ENCODE measurements around the gene PSENEN. TPM values are rescaled to one million over a fixed set of nuclear protein-coding genes. Genes with fewer than 3 reads are reported as not detected.

PSENEN gene
- total RNA-seq, 1 experiment from 2014 or later: 69.7 TPM

DNA sequence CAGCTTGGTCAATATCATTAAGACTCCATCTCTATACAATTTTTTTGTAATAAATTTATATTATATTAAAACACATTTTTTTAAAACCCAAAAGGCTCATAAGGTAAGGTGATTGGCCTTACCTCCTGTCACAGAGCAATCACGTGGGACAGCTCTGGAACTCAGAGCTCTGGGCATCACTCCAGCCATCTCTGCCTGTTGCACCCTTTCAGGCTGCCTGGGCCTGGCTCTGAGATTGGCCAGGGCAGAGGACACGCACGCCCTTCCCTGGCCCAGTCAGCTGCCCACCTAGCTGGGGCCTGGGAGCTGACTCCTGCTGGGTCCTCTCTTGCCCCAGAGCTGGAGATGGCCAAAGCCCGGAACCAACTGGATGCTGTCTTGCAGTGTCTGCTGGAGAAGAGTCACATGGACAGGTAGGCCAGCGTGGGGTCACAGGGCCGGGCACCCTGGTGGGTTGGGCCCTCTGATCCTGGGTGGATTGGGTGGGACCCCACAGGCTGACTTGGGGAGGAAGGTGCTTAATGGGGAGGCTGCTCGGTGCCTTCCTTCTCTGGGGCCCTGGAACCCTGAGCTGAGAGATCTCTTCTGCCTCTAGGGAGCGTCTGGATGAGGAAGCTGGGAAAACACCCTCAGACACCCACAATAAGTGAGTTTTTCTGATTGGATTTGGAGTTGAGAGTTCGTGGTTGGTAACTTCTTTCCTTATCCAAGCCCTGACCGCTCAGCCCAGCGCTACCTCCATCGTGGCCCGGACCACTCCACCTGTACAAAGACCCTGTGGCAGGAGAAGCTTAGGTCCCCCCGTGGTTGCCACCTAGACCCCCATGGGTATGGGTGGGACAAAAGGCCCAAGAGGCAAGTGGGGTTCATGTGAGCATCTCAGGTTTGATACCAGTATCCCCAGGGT, 6.6 kb downstream of the PSENEN start:
- no peak overlapping the region for H3K4ac ChIP-seq (ENCODE audit: low read depth, low read length)
- no peaks in the 10 kb centered on the region for H3K4me1 ChIP-seq (ENCODE audit: insufficient read depth, low read length)
- H3K9me3 ChIP-seq (ENCODE audit: control insufficient read depth, low read depth, low read length): no peaks in the 10 kb centered on the region
- no peak overlapping the region for H3K56ac ChIP-seq (ENCODE audit: insufficient read length, low read depth, low read length)
- H3K27ac ChIP-seq (ENCODE audit: insufficient read length, low read depth, low read length): no peak overlapping the region
- no peak overlapping the region for H3K23ac ChIP-seq (ENCODE audit: insufficient read length, low read depth, low read length)
- H2BK120ac ChIP-seq (ENCODE audit: low read depth, low read length, poor library complexity, severe bottlenecking): no peak overlapping the region
- no peak overlapping the region for H2AK5ac ChIP-seq (ENCODE audit: insufficient read length, low read length)
- no peak overlapping the region for H3K14ac ChIP-seq (ENCODE audit: insufficient read depth, low read length)
- no CpG with 5 or more reads among the region's 14 CpGs for WGBS (ENCODE audit: extremely low coverage, insufficient read length, low lambda C conversion rate)
- H3K4me2 ChIP-seq (ENCODE audit: insufficient read depth, insufficient read length, low read length): no peak overlapping the region
- no peak overlapping the region for H4K8ac ChIP-seq (replicated peaks; ENCODE audit: insufficient read length, low read depth, low read length)
- H3K18ac ChIP-seq (ENCODE audit: insufficient read length, low read depth, low read length): no peak overlapping the region
- H2BK15ac ChIP-seq (ENCODE audit: low read depth, low read length): no peak overlapping the region
- H2BK20ac ChIP-seq (ENCODE audit: low read depth, low read length, poor library complexity, severe bottlenecking): no peak overlapping the region
- peaks cover 13% of the 10 kb centered on the region for H3K23me2 ChIP-seq (ENCODE audit: insufficient read length, low read depth, low read length, poor library complexity, severe bottlenecking)
- H3K79me2 ChIP-seq (ENCODE audit: insufficient read depth, low read length): no peaks in the 10 kb centered on the region
- H3T11ph ChIP-seq (ENCODE audit: low read length): no peak overlapping the region
- Mint-ChIP-seq H3K4me3 (no peak overlapping the region), H3K36me3 (ENCODE audit: insufficient read depth in 1 of 3, low read depth in 3 of 3) (peaks cover 0 to 7% (median 6%) of the 10 kb centered on the region in 3 experiments; a peak in 3 of 7 replicates), H3K27me3 (ENCODE audit: low read depth) (peaks cover 7% of the 10 kb centered on the region), H3K9me3 (no peaks in the 10 kb centered on the region), H3K4me1 (peaks cover 15 to 23% of the 10 kb centered on the region in 2 experiments), H3K27ac (no peak overlapping the region)
- H4K20me1 ChIP-seq (ENCODE audit: control insufficient read depth, insufficient read depth, insufficient read length): no peaks in the 10 kb centered on the region
- H2BK12ac ChIP-seq (ENCODE audit: insufficient read length, low read depth, low read length): no peak overlapping the region
- no peak overlapping the region for H4K5ac ChIP-seq (ENCODE audit: insufficient read length, low read depth, low read length)
- no peak overlapping the region for H4K91ac ChIP-seq (ENCODE audit: insufficient read length, low read depth, low read length)
- no peak for TF ChIP-seq CTCF (conservative IDR thresholded peaks at IDR 0.05)
- no peak overlapping the region for H2BK5ac ChIP-seq (ENCODE audit: insufficient read length, low read length)
- H2AFZ ChIP-seq (ENCODE audit: low read length): no peak overlapping the region
- H3K79me1 ChIP-seq (ENCODE audit: insufficient read depth, low read depth, low read length, poor library complexity, severe bottlenecking): no peaks in the 10 kb centered on the region
- no peaks in the 10 kb centered on the region for H3K27me3 ChIP-seq (ENCODE audit: insufficient read depth, low read length)
- no peak overlapping the region for H3K9ac ChIP-seq (ENCODE audit: extremely low read depth, insufficient read length, low read length)
- DNase-seq: no peak
